NCI-H1105 treated with DMSO at 0.1 percent for 48 hours (cell line): ENCODE data around the gene APBB1IP.
"Not testable (repeated sequence)": the region's sequence is repeated elsewhere in the genome, so short reads cannot be mapped to it uniquely, and the experiment has no call there.

Experiments used
- DNase-seq: peaks from one replicate; lab custom pipeline; 2025; lab: John Stamatoyannopoulos, UW

Gene APBB1IP

GRCh38 chr10:26437637-26438461 lies at the start of gene APBB1IP:
TSS of gene APBB1IP (plus strand) at chr10:26438341. CDS start at chr10:26492327, 53,986 bp downstream.
- DNase-seq = no peak

- no peak for DNase-seq
Observed at GRCh38 chr10:26389533-26389932, 48.6 kb upstream of the APBB1IP start.

GRCh38 chr10:26391701-26392695 lies 46.1 kb upstream of the APBB1IP start:
- DNase-seq = no peak

- DNase-seq = not testable (repeated sequence)
Observed at GRCh38 chr10:26398353-26398752, 39.8 kb upstream of the APBB1IP start.

- DNase-seq = no peak
Observed at GRCh38 chr10:26407406-26407969, 30.7 kb upstream of the APBB1IP start.

GRCh38 chr10:26408858-26409494 lies 29.2 kb upstream of the APBB1IP start:
- no peak for DNase-seq

- DNase-seq = no peak
Observed at GRCh38 chr10:26410356-26410755, 27.8 kb upstream of the APBB1IP start.

GRCh38 chr10:26412932-26413331 lies 25.2 kb upstream of the APBB1IP start:
- DNase-seq = no peak

GRCh38 chr10:26413375-26413774 lies 24.8 kb upstream of the APBB1IP start:
- no peak for DNase-seq

- DNase-seq = no peak
Observed at GRCh38 chr10:26417136-26417535, 21.0 kb upstream of the APBB1IP start.

GRCh38 chr10:26422977-26423376 lies 15.2 kb upstream of the APBB1IP start:
- DNase-seq = no peak

GRCh38 chr10:26423722-26424121 lies 14.4 kb upstream of the APBB1IP start:
- DNase-seq = no peak

- DNase-seq = no peak
Observed at GRCh38 chr10:26430641-26431163, 7.4 kb upstream of the APBB1IP start.

- DNase-seq = no peak
Observed at GRCh38 chr10:26432938-26433337, 5.2 kb upstream of the APBB1IP start.

- DNase-seq = no peak
Observed at GRCh38 chr10:26435852-26436251, 2.3 kb upstream of the APBB1IP start.

- no peak for DNase-seq
Observed at GRCh38 chr10:26436848-26437247, 1.3 kb upstream of the APBB1IP start.

- no peak for DNase-seq
Observed at GRCh38 chr10:26438534-26439341, 597 bp downstream of the APBB1IP start.

GRCh38 chr10:26439406-26440087 lies 1.4 kb downstream of the APBB1IP start:
- no peak for DNase-seq

GRCh38 chr10:26440088-26440470 lies 1.9 kb downstream of the APBB1IP start:
- DNase-seq = no peak
